ENCODE results near the gene HBM.

GRCh38 chr16:166375-167121 lies 770 bp downstream of the HBM start:
- no peak for TF ChIP-seq CTCF (IDR thresholded peaks at IDR 0.05; ENCODE audit: low read depth, low read length, poor library complexity, severe bottlenecking)
- peak; percentile 47; the same call in 1 of the 2 replicates for TF ChIP-seq EZH2phosphoT487 (IDR thresholded peaks at IDR 0.05; ENCODE audit: borderline replicate concordance, low read length)
